H1 (cell line): ENCODE measurements around the gene RBP3. TPM values are rescaled to one million over a fixed set of nuclear protein-coding genes. Genes with fewer than 3 reads are reported as not detected.

Experiments used
- CTBP2 ChIP-seq: IDR thresholded peaks from 2 replicates; pipeline ENCODE4 v1.7.0; 2011; ENCODE audit warnings: borderline replicate concordance, mild to moderate bottlenecking, moderate library complexity, mixed read lengths, low read length; ENCODE audit not compliant: insufficient read depth, insufficient read length
- EZH2 ChIP-seq: fragments of 200-600 bp; sonication (generic); IDR thresholded peaks from 2 replicates; pipeline ENCODE4 v1.7.1; 2012; ENCODE audit warnings: low read depth, mild to moderate bottlenecking, moderate library complexity, low read length, inconsistent platforms; ENCODE audit not compliant: severe bottlenecking
- HDAC6 ChIP-seq: IDR thresholded peaks from one replicate; pipeline ENCODE4 v1.7.1; 2012; ENCODE audit warnings: low read depth, mild to moderate bottlenecking, inconsistent platforms, low read length, moderate library complexity
- polyA plus RNA-seq, 7 experiments: library from polyadenylated mRNA; depleted of rRNA in 3 of 7; stranded (reverse) in 5 of 7; unstranded in 2 of 7; fragments of >200 nt in 5 of 7; fragments of 200-250 nt in 2 of 7; gene quantifications; 1 replicate in 5 of 7; 2 replicates in 1 of 7; 4 replicates in 1 of 7; pipeline versions ENCODE4 v1.2.1 to v1.2.3, GENCODE V29; 2011 to 2013; ENCODE audit warnings: missing spikeins in 2 of 7, mixed read lengths in 2 of 7
- total RNA-seq: library from RNA; stranded (reverse); fragmentation: NEBNext Ultra II Directional; extraction: Animal tissue kit (Norgen Biotek cat#: 25700); gene quantifications from 2 replicates; pipeline ENCODE4 v1.2.1, GENCODE V29; 2021
- TF ChIP-seq, protein P1 (sequence below): IDR thresholded peaks from 2 replicates; pipeline ENCODE4 v1.6.1; 2012; ENCODE audit warnings: low read length, inconsistent platforms

Gene RBP3
- total and polyA plus RNA-seq, 2 of the 8 experiments (the other 6 are each of a cell fraction or from before 2014, with no cell fraction given): not detected

- TF ChIP-seq CTBP2 (no peak), EZH2 (no peak), HDAC6 (no peak)
- TF ChIP-seq, protein P1, sequence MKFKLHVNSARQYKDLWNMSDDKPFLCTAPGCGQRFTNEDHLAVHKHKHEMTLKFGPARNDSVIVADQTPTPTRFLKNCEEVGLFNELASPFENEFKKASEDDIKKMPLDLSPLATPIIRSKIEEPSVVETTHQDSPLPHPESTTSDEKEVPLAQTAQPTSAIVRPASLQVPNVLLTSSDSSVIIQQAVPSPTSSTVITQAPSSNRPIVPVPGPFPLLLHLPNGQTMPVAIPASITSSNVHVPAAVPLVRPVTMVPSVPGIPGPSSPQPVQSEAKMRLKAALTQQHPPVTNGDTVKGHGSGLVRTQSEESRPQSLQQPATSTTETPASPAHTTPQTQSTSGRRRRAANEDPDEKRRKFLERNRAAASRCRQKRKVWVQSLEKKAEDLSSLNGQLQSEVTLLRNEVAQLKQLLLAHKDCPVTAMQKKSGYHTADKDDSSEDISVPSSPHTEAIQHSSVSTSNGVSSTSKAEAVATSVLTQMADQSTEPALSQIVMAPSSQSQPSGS: no peak
- TF ChIP-seq, all 59 proteins: peak for 0
These were observed 31.7 kb downstream of the RBP3 start (continued) for GRCh38 chr10:47379901-47380300.
